ENCODE measurements around the gene PTMS.

- TF ChIP-seq POLR2AphosphoS5 (IDR thresholded peaks at IDR 0.05; ENCODE audit: borderline replicate concordance, low read depth, low read length) (0 out of 2 replicates have a peak, but pooled peaks have one; percentile 40), EZH2 (IDR thresholded peaks at IDR 0.05) (no peak)
Observed at GRCh38 chr12:6771509-6772330, 5.6 kb downstream of the PTMS start.
